Natural killer cell (primary cell): ENCODE results near the gene AHDC1. TPM values are rescaled to one million over a fixed set of nuclear protein-coding genes. Genes with fewer than 3 reads are reported as not detected.
A peak's percentile ranks its signal among the peaks of the same experiment; 100 is the strongest.

Experiments
- ATAC-seq, 3 donors: fragments of 150-1000 bp in 2 of 3; fragments of 200-7000 bp in 1 of 3; cut with Tn5 transposase; 1 replicate in 1 of 3; 2 replicates in 2 of 3; pipeline ENCODE4 v1.10.0; 2021; ENCODE audit warnings: mild to moderate bottlenecking in 2 of 3, moderate library complexity in 2 of 3
- DNase-seq, 2 donors: peaks; one replicate each; pipeline versions ENCODE4 v3.0.0 to v3.0.0-alpha.2; 2013 to 2021; ENCODE audit warnings: mixed read lengths in 1 of 2
- H3K27ac ChIP-seq: one replicate; pipeline ENCODE4 v1.5.1; 2013; ENCODE audit warnings: mild to moderate bottlenecking, low read length
- H3K27me3 ChIP-seq: one replicate; pipeline ENCODE4 v1.6.1; 2013; ENCODE audit warnings: low read length; ENCODE audit not compliant: control insufficient read depth, insufficient read depth
- H3K36me3 ChIP-seq: one replicate; pipeline ENCODE4 v1.6.1; 2013; ENCODE audit warnings: low read length; ENCODE audit not compliant: control insufficient read depth, insufficient read depth
- H3K4me1 ChIP-seq: one replicate; pipeline ENCODE4 v1.6.1; 2013; ENCODE audit warnings: low read length; ENCODE audit not compliant: control insufficient read depth, insufficient read depth
- H3K4me3 ChIP-seq: one replicate; pipeline ENCODE4 v1.5.1; 2013; ENCODE audit warnings: low read length
- H3K9me3 ChIP-seq: one replicate; pipeline ENCODE4 v1.6.1; 2013; ENCODE audit warnings: low read length; ENCODE audit not compliant: control insufficient read depth, insufficient read depth
- H3K27ac Mint-ChIP-seq, 2 donors: one replicate each; pipeline ENCODE4 v1.8.0; 2022; ENCODE audit warnings: mild to moderate bottlenecking in 2 of 2, mixed read lengths in 2 of 2, moderate library complexity in 1 of 2
- H3K27me3 Mint-ChIP-seq, 2 donors: one replicate each; pipeline ENCODE4 v1.8.0; 2022; ENCODE audit warnings: low read depth in 2 of 2, mixed read lengths in 2 of 2
- H3K36me3 Mint-ChIP-seq: one replicate; pipeline ENCODE4 v1.8.0; 2022; ENCODE audit warnings: mixed read lengths
- H3K4me1 Mint-ChIP-seq, 2 donors: one replicate each; pipeline ENCODE4 v1.8.0; 2022; ENCODE audit warnings: mixed read lengths in 2 of 2
- H3K4me3 Mint-ChIP-seq: one replicate; pipeline ENCODE4 v1.8.0; 2022; ENCODE audit warnings: mild to moderate bottlenecking, moderate library complexity, mixed read lengths
- H3K9me3 Mint-ChIP-seq, 2 donors: one replicate each; pipeline ENCODE4 v1.8.0; 2022; ENCODE audit warnings: mixed read lengths in 2 of 2
- CTCF ChIP-seq: fragments of 200-600 bp; IDR thresholded peaks from one replicate; pipeline ENCODE4 v1.8.0; 2022; ENCODE audit warnings: antibody characterized with exemption
- WGBS: methylation state at CpG from one replicate; pipeline ENCODE4 v1.1.7; 2013; ENCODE audit warnings: missing lambda C conversion rate; ENCODE audit not compliant: insufficient coverage; 5-methylcytosine and 5-hydroxymethylcytosine counted together
- intact Hi-C: fragments of 100-400 bp; cut with micrococcal nuclease; formaldehyde crosslinking; loops from one replicate; pipeline ENCODE4 v1.14.2; 2022
- total RNA-seq, 4 donors: library from RNA; stranded (reverse); fragments of 120-200 nt in 1 of 4; gene quantifications; one replicate each; pipeline versions ENCODE4 v1.2.3 to v1.2.4, GENCODE V29; 2013 to 2022

AHDC1 gene
- total RNA-seq, 3 donors from 2014 or later (not counting 1 experiment from before 2014, with no cell fraction given), result 39.6 to 67.0 (median 47.0) TPM

- 79% methylated on average over 3 of the region's 3 CpGs for WGBS
- Mint-ChIP-seq H3K4me3 (no peak overlapping the region), H3K27me3 (no peaks in the 10 kb centered on the region), H3K4me1 (peaks cover 44 to 47% of the 10 kb centered on the region in 2 donors), H3K9me3 (no peaks in the 10 kb centered on the region), H3K27ac (no peak overlapping the region), H3K36me3 (no peaks in the 10 kb centered on the region)
- Histone ChIP-seq H3K4me3 (no peak overlapping the region), H3K36me3 (peaks cover 8% of the 10 kb centered on the region), H3K27me3 (no peaks in the 10 kb centered on the region), H3K4me1 (peaks cover 14% of the 10 kb centered on the region), H3K9me3 (no peaks in the 10 kb centered on the region), H3K27ac (no peak overlapping the region)
- DNase-seq (no peak), ATAC-seq (no peak)
- intact Hi-C loops, result no loop called here
- no peak for TF ChIP-seq CTCF
Observed at GRCh38 chr1:27583479-27583878, 20.5 kb downstream of the AHDC1 start.

DNA sequence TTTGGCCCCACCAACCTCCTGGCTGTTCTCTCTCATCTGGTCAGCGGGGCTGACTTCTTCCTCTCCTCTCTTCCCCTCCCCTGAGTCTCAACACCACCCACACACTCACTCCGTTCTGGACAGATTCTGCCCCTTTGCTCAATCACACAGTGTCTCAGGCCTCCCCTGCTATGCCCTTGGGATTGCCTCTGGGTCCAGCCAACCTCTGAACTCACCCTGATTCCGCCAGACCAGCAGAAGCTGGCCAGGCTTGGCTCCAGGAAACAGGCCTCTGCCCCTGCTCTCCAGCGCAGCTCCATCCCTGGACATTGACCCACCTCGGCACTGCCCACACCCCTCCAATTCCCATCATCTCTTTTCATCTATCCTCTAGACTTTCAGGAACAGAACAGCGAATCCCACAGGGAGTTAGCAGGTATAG lies 22.1 kb downstream of the AHDC1 start:
- no peak for TF ChIP-seq CTCF
- H3K27me3 ChIP-seq, result no peaks in the 10 kb centered on the region
- no peak overlapping the region for H3K27ac ChIP-seq
- H3K4me1 Mint-ChIP-seq, result peaks cover 48 to 52% of the 10 kb centered on the region in 2 donors
- no peak overlapping the region for H3K4me3 ChIP-seq
- H3K9me3 ChIP-seq, result no peaks in the 10 kb centered on the region
- no peak overlapping the region for H3K4me3 Mint-ChIP-seq
- intact Hi-C loops, result no loop called here
- DNase-seq (no peak), ATAC-seq (no peak)
- no peaks in the 10 kb centered on the region for H3K9me3 Mint-ChIP-seq
- H3K27me3 Mint-ChIP-seq, result no peaks in the 10 kb centered on the region
- H3K36me3 Mint-ChIP-seq, result no peaks in the 10 kb centered on the region
- WGBS, result 91% methylated on average over 6 of the region's 6 CpGs
- H3K4me1 ChIP-seq, result peaks cover 24% of the 10 kb centered on the region
- peaks cover 2% of the 10 kb centered on the region for H3K36me3 ChIP-seq
- peak overlapping the region in 1 of 2 donors; percentile 37 for H3K27ac Mint-ChIP-seq

GRCh38 chr1:27577504-27578188 lies 26.3 kb downstream of the AHDC1 start:
- ATAC-seq, result no peak
- Histone ChIP-seq H3K27me3 (no peaks in the 10 kb centered on the region), H3K9me3 (no peaks in the 10 kb centered on the region), H3K36me3 (no peaks in the 10 kb centered on the region), H3K27ac (no peak overlapping the region), H3K4me3 (no peak overlapping the region), H3K4me1 (peaks cover 46% of the 10 kb centered on the region)
- WGBS, result 48% methylated on average over 4 of the region's 4 CpGs
- DNase-seq, result no peak
- Mint-ChIP-seq H3K4me3 (no peak overlapping the region), H3K4me1 (peaks cover 56 to 65% of the 10 kb centered on the region in 2 donors), H3K27me3 (no peaks in the 10 kb centered on the region), H3K27ac (no peak overlapping the region), H3K9me3 (no peaks in the 10 kb centered on the region), H3K36me3 (no peaks in the 10 kb centered on the region)
- intact Hi-C loops, result no loop called here
- no peak for TF ChIP-seq CTCF

- H3K27ac ChIP-seq, result no peak overlapping the region
- H3K9me3 ChIP-seq, result no peaks in the 10 kb centered on the region
- H3K27me3 ChIP-seq, result no peaks in the 10 kb centered on the region
- Mint-ChIP-seq H3K9me3 (no peaks in the 10 kb centered on the region), H3K36me3 (no peaks in the 10 kb centered on the region), H3K4me3 (no peak overlapping the region), H3K27me3 (no peaks in the 10 kb centered on the region), H3K27ac (no peak overlapping the region), H3K4me1 (peaks cover 56 to 63% of the 10 kb centered on the region in 2 donors)
- 70% methylated on average over 7 of the region's 7 CpGs for WGBS
- intact Hi-C loops, result no loop called here
- H3K4me3 ChIP-seq, result no peak overlapping the region
- no peak for TF ChIP-seq CTCF
- DNase-seq, result no peak
- no peak for ATAC-seq
- H3K4me1 ChIP-seq, result peaks cover 53% of the 10 kb centered on the region
- no peaks in the 10 kb centered on the region for H3K36me3 ChIP-seq
Observed at GRCh38 chr1:27576806-27577227, 27.1 kb downstream of the AHDC1 start.
